GM12878 (cell line): ENCODE measurements around the gene CENATAC. TPM values are rescaled to one million over a fixed set of nuclear protein-coding genes. Genes with fewer than 3 reads are reported as not detected.

ENCODE experiments used
- FOXM1 ChIP-seq: IDR thresholded peaks from 2 replicates; pipeline ENCODE4 v1.6.1; 2012; ENCODE audit warnings: low read depth, mild to moderate bottlenecking, inconsistent platforms, low read length, moderate library complexity
- GABPA ChIP-seq: IDR thresholded peaks from 2 replicates; pipeline ENCODE4 v1.6.1; 2014; ENCODE audit warnings: antibody characterized with exemption, low read depth, mild to moderate bottlenecking, inconsistent platforms
- GATAD2B ChIP-seq: fragments of 450-650 bp; conservative IDR thresholded peaks from 2 replicates; pipeline ENCODE4 v1.6.1; 2017; ENCODE audit warnings: low read depth, mild to moderate bottlenecking, moderate library complexity
- HCFC1 ChIP-seq: fragments of 150-350 bp; IDR thresholded peaks from 2 replicates; pipeline ENCODE4 v1.6.1; 2014; ENCODE audit warnings: low read length
- KLF5 ChIP-seq: fragments of 450-650 bp; IDR thresholded peaks from 2 replicates; pipeline ENCODE4 v1.6.1; 2014; ENCODE audit warnings: mild to moderate bottlenecking; ENCODE audit not compliant: partially characterized antibody
- MXI1 ChIP-seq: fragments of 150-350 bp; IDR thresholded peaks from 2 replicates; pipeline ENCODE4 v1.6.1; 2011; ENCODE audit warnings: low read depth, mild to moderate bottlenecking, inconsistent platforms, low read length, improper control_type of control experiment
- NBN ChIP-seq: fragments of 450-650 bp; IDR thresholded peaks from 2 replicates; pipeline ENCODE4 v1.6.1; 2016
- NR2F1 ChIP-seq: fragments of 450-650 bp; conservative IDR thresholded peaks from 2 replicates; pipeline ENCODE4 v1.6.1; 2017; ENCODE audit warnings: mild to moderate bottlenecking
- NRF1 ChIP-seq: conservative IDR thresholded peaks from 2 replicates; pipeline ENCODE4 v1.6.1; 2011; ENCODE audit warnings: mild to moderate bottlenecking, low read depth, low read length, improper control_type of control experiment
- POU2F2 ChIP-seq: IDR thresholded peaks from 3 replicates; pipeline ENCODE4 v1.6.1; 2011; ENCODE audit warnings: low read depth, mild to moderate bottlenecking, low read length, borderline replicate concordance
- RCOR1 ChIP-seq: conservative IDR thresholded peaks from 2 replicates; pipeline ENCODE4 v1.6.1; 2012; ENCODE audit warnings: low read depth, low read length, improper control_type of control experiment
- TAF1 ChIP-seq: IDR thresholded peaks from 2 replicates; pipeline ENCODE4 v1.6.1; 2011; ENCODE audit warnings: mild to moderate bottlenecking, low read depth, low read length, borderline replicate concordance
- TARDBP ChIP-seq: IDR thresholded peaks from 2 replicates; pipeline ENCODE4 v1.6.1; 2016; ENCODE audit warnings: borderline replicate concordance
- YBX1 ChIP-seq: fragments of 450-650 bp; IDR thresholded peaks from 2 replicates; pipeline ENCODE4 v1.6.1; 2016; ENCODE audit warnings: antibody characterized with exemption
- YY1 ChIP-seq: IDR thresholded peaks from 2 replicates; pipeline ENCODE4 v1.6.1; 2011; ENCODE audit warnings: low read depth, mild to moderate bottlenecking, low read length
- polyA plus RNA-seq, 11 experiments: library from polyadenylated mRNA; depleted of rRNA in 4 of 11; unstranded in 6 of 11; stranded (reverse) in 5 of 11; fragments of >200 nt; fragmentation: Nextera tagmentation in 4 of 11; fragmentation: Illumina TruSeq in 1 of 11; extraction: Ambion mirVana in 4 of 11; extraction: Trizol in 1 of 11; gene quantifications; 1 replicate in 1 of 11; 2 replicates in 10 of 11; pipeline versions ENCODE4 v1.2.1 to v1.2.3, GENCODE V29; 2011 to 2016; ENCODE audit warnings: inconsistent platforms in 2 of 11, missing spikeins in 2 of 11, low read depth in 1 of 11
- total RNA-seq, 4 experiments: library from RNA; depleted of rRNA in 3 of 4; stranded (reverse); fragments of >200 nt in 3 of 4; fragmentation: Illumina TruSeq in 1 of 4; extraction: Trizol in 1 of 4; gene quantifications; 2 replicates each; pipeline versions ENCODE4 v1.2.1 to v1.2.3, GENCODE V29; 2013 to 2021
- TF ChIP-seq, protein P1 (sequence below): fragments of 450-650 bp; IDR thresholded peaks from 2 replicates; pipeline ENCODE4 v1.6.1; 2017; ENCODE audit warnings: mild to moderate bottlenecking, moderate library complexity

Gene CENATAC
- total and polyA plus RNA-seq, 10 of the 15 experiments (the other 5 are each of a cell fraction or from before 2014, with no cell fraction given): 4.8 to 37.1 (median 24.1) TPM

- TF ChIP-seq, protein P1, sequence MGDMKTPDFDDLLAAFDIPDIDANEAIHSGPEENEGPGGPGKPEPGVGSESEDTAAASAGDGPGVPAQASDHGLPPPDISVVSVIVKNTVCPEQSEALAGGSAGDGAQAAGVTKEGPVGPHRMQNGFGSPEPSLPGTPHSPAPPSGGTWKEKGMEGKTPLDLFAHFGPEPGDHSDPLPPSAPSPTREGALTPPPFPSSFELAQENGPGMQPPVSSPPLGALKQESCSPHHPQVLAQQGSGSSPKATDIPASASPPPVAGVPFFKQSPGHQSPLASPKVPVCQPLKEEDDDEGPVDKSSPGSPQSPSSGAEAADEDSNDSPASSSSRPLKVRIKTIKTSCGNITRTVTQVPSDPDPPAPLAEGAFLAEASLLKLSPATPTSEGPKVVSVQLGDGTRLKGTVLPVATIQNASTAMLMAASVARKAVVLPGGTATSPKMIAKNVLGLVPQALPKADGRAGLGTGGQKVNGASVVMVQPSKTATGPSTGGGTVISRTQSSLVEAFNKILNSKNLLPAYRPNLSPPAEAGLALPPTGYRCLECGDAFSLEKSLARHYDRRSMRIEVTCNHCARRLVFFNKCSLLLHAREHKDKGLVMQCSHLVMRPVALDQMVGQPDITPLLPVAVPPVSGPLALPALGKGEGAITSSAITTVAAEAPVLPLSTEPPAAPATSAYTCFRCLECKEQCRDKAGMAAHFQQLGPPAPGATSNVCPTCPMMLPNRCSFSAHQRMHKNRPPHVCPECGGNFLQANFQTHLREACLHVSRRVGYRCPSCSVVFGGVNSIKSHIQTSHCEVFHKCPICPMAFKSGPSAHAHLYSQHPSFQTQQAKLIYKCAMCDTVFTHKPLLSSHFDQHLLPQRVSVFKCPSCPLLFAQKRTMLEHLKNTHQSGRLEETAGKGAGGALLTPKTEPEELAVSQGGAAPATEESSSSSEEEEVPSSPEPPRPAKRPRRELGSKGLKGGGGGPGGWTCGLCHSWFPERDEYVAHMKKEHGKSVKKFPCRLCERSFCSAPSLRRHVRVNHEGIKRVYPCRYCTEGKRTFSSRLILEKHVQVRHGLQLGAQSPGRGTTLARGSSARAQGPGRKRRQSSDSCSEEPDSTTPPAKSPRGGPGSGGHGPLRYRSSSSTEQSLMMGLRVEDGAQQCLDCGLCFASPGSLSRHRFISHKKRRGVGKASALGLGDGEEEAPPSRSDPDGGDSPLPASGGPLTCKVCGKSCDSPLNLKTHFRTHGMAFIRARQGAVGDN: peak; percentile 93
- TF ChIP-seq YBX1 (no peak), POU2F2 (0 out of 3 replicates have a peak, but pooled peaks have one; percentile 37), TARDBP (0 out of 2 replicates have a peak, but pooled peaks have one; percentile 25), HCFC1 (peak; percentile 47), MXI1 (peak; percentile 43; the same call in 1 of the 2 replicates), NRF1 (peak; percentile 30), NR2F1 (peak; percentile 100), GATAD2B (no peak; the same call in 1 of the 2 replicates), NBN (0 out of 2 replicates have a peak, but pooled peaks have one; percentile 19), FOXM1 (no peak), TAF1 (0 out of 2 replicates have a peak, but pooled peaks have one; percentile 50), KLF5 (peak; percentile 23), RCOR1 (no peak), GABPA (no peak), YY1 (peak; percentile 81)
Observed at GRCh38 chr11:118997627-118998387, at the start of gene CENATAC (continued).
